HCT116 (cell line): ENCODE results near the gene AKR7A2. TPM values are rescaled to one million over a fixed set of nuclear protein-coding genes. Genes with fewer than 3 reads are reported as not detected.

Source experiments
- ATAC-seq: fragments of 200-7000 bp; cut with Tn5 transposase; 2 replicates; pipeline ENCODE4 v1.9.1; 2020; ENCODE audit warnings: mild to moderate bottlenecking, moderate library complexity
- BruUV-seq: library from RNA; stranded (reverse); fragments of 400-500 nt; replicated peaks from 2 replicates; lab custom pipeline; 2021; lab: Mats Ljungman, UMichigan
- CTCF ChIA-PET: fragments of 300-600 bp; sonication (Branson Sonifier 250); formaldehyde crosslinking; loops from one replicate; lab custom pipeline; 2021; ENCODE audit warnings: antibody characterized with exemption; lab: Charles Lee
- POLR2A ChIA-PET: fragments of 300-600, 350-600 bp; sonication (Branson Sonifier 250); formaldehyde crosslinking; loops from one replicate; lab custom pipeline; 2021; ENCODE audit warnings: antibody characterized with exemption; lab: Charles Lee
- RAD21 ChIA-PET, 2 experiments: fragments of 300-600 bp; sonication (Branson Sonifier 250); formaldehyde crosslinking; loops; one replicate each; lab custom pipeline; 2023; ENCODE audit warnings: low total read pairs in 2 of 2; ENCODE audit not compliant: uncharacterized antibody in 2 of 2, unreplicated experiment in 2 of 2, low non-redundant PET in 1 of 2; lab: Charles Lee
- DNase-seq: peaks from one replicate; pipeline ENCODE4 v3.0.0-alpha.2; 2010; ENCODE audit warnings: low read depth, low spot score
- H2AFZ ChIP-seq: fragments of 200-600 bp; shearing (Covaris generic), sonication (generic); 2 replicates; pipeline ENCODE4 v1.6.1; 2017; ENCODE audit warnings: low read depth, mixed run types, mixed read lengths, antibody characterized with exemption, low read length; ENCODE audit not compliant: poor library complexity, severe bottlenecking
- H3K27ac ChIP-seq: 2 replicates; pipeline ENCODE4 v1.5.1; 2012; ENCODE audit warnings: low read depth, low read length
- H3K27me3 ChIP-seq: fragments of 200-600 bp; sonication (generic); 2 replicates; pipeline ENCODE4 v1.6.1; 2016; ENCODE audit warnings: mixed run types, low read length, mixed read lengths; ENCODE audit not compliant: insufficient read depth
- H3K36me3 ChIP-seq, 2 experiments: fragments of 200-500 bp in 1 of 2; fragments of 200-600 bp in 1 of 2; sonication (Bioruptor generic) in 1 of 2; sonication (generic) in 1 of 2; 2 replicates each; pipeline versions ENCODE4 v1.5.1 to v1.6.1; 2014 to 2016; ENCODE audit warnings: low read length in 2 of 2, inconsistent platforms in 1 of 2, mixed read lengths in 1 of 2, mixed run types in 1 of 2; ENCODE audit not compliant: insufficient read depth in 2 of 2, control insufficient read depth in 1 of 2
- H3K4me1 ChIP-seq, 2 experiments: fragments of 200-600 bp in 1 of 2; sonication (generic) in 1 of 2; 2 replicates each; pipeline versions ENCODE4 v1.5.1 to v1.6.1; 2012 to 2017; ENCODE audit warnings: low read length in 2 of 2, inconsistent platforms in 1 of 2, mild to moderate bottlenecking in 1 of 2, mixed read lengths in 1 of 2, mixed run types in 1 of 2, moderate library complexity in 1 of 2; ENCODE audit not compliant: insufficient read depth in 2 of 2, control insufficient read depth in 1 of 2
- H3K4me2 ChIP-seq: fragments of 200-600 bp; sonication (generic); 2 replicates; pipeline ENCODE4 v1.6.1; 2017; ENCODE audit warnings: mixed run types, low read length, mixed read lengths
- H3K4me3 ChIP-seq, 2 experiments: fragments of 200-600 bp in 1 of 2; sonication (generic) in 1 of 2; replicated peaks in 1 of 2; 2 replicates each; pipeline ENCODE4 v1.5.1; 2011 to 2016; ENCODE audit warnings: low read length in 2 of 2, control low read depth in 1 of 2, low read depth in 1 of 2, mild to moderate bottlenecking in 1 of 2, mixed read lengths in 1 of 2, mixed run types in 1 of 2
- H3K79me2 ChIP-seq: fragments of 200-600 bp; sonication (generic); 2 replicates; pipeline ENCODE4 v1.6.1; 2017; ENCODE audit warnings: mild to moderate bottlenecking, mixed run types, low read length, moderate library complexity, mixed read lengths; ENCODE audit not compliant: insufficient read depth
- H3K9ac ChIP-seq: fragments of 200-600 bp; sonication (generic); 2 replicates; pipeline ENCODE4 v1.6.1; 2016; ENCODE audit warnings: low read length, mixed read lengths
- H3K9me2 ChIP-seq: fragments of 200-600 bp; sonication (generic), shearing (Covaris generic); 2 replicates; pipeline ENCODE4 v1.6.1; 2017; ENCODE audit warnings: mixed run types, mild to moderate bottlenecking, moderate library complexity; ENCODE audit not compliant: insufficient read depth
- H3K9me3 ChIP-seq, 2 experiments: fragments of 200-500 bp in 1 of 2; fragments of 200-600 bp in 1 of 2; sonication (Bioruptor generic) in 1 of 2; sonication (generic) in 1 of 2; 2 replicates each; pipeline ENCODE4 v1.6.1; 2014 to 2017; ENCODE audit warnings: low read length in 2 of 2, mixed read lengths in 2 of 2, inconsistent platforms in 1 of 2, low read depth in 1 of 2, mild to moderate bottlenecking in 1 of 2, mixed run types in 1 of 2, moderate library complexity in 1 of 2; ENCODE audit not compliant: control insufficient read depth in 1 of 2, insufficient read depth in 1 of 2
- H4K20me1 ChIP-seq: fragments of 200-600 bp; sonication (generic), shearing (Covaris generic); 2 replicates; pipeline ENCODE4 v1.6.1; 2017; ENCODE audit warnings: mixed run types, mild to moderate bottlenecking, moderate library complexity; ENCODE audit not compliant: insufficient read depth
- JUND ChIP-seq: IDR thresholded peaks from 2 replicates; pipeline ENCODE4 v1.6.1; 2012
- POLR2AphosphoS5 ChIP-seq: IDR thresholded peaks from 2 replicates; pipeline ENCODE4 v1.6.1; 2011; ENCODE audit warnings: mild to moderate bottlenecking, low read depth, low read length, moderate library complexity
- ZNF274 ChIP-seq: fragments of 200-500 bp; sonication (Bioruptor generic); IDR thresholded peaks from 2 replicates; pipeline ENCODE4 v1.6.1; 2014; ENCODE audit warnings: mild to moderate bottlenecking, low read depth, low read length, inconsistent platforms
- intact Hi-C: fragments of 100-400 bp; cut with micrococcal nuclease; formaldehyde crosslinking; loops from 2 replicates; pipeline ENCODE4 v1.10.0; 2022
- total RNA-seq: library from RNA; stranded (reverse); gene quantifications from one replicate; pipeline ENCODE4 v1.2.1, GENCODE V29; 2021; ENCODE audit not compliant: unreplicated experiment

Gene AKR7A2
- total RNA-seq, 1 experiment from 2014 or later: 90.8 TPM

- no peaks in the 10 kb centered on the region for H3K27me3 ChIP-seq
- no peaks in the 10 kb centered on the region for H4K20me1 ChIP-seq
- no peaks in the 10 kb centered on the region for H3K9me2 ChIP-seq
- H2AFZ ChIP-seq: no peak overlapping the region
- H3K4me1 ChIP-seq: no peaks in the 10 kb centered on the region
- DNase-seq: no peak
- TF ChIP-seq ZNF274: no peak
- TF ChIP-seq POLR2AphosphoS5: no peak
- TF ChIP-seq, all 23 proteins: peak for 0
- POLR2A ChIA-PET: no interaction called here
- Histone ChIP-seq H3K27ac (no peak overlapping the region), H3K79me2 (no peaks in the 10 kb centered on the region), H3K4me3 (no peak overlapping the region), H3K9me3 (no peaks in the 10 kb centered on the region), H3K9ac (no peak overlapping the region), H3K36me3 (0 out of 4 replicates have a peak, but pooled peaks cover 0 to 6% of the 10 kb centered on the region in 2 experiments), H3K4me2 (no peak overlapping the region)
- RAD21 ChIA-PET: no interaction called here
- intact Hi-C loops: no loop called here
- BruUV-seq: no TSS peak
- CTCF ChIA-PET: interaction anchor here (0.5 to 1.4 kb wide), 2 partner anchors 43 to 306 kb away, joined by 3 to 6 read pairs; no protein-coding TSS in a partner anchor
- no peak for ATAC-seq
Measured at GRCh38 chr1:19347533-19348172, 35.7 kb upstream of the AKR7A2 start.

DNA sequence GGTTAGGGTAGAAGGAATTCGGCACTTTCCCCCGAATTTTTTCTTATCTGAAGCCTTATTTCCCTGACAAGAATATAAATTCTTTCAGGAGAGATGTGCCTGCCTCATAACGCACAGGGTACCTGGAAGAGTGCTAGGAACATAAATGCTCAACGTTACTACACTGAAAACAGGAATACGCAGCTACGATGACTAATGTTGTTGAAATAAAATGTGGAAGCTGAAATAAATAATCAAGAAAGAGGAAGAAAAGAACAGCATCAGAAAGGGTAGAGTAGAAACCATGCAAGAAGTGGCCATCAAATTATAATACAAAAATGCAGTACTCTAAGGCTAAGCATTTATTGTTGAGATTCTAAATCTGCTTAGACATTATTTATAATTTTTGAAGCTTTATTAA is 34.1 kb upstream of the AKR7A2 start:
- no peak overlapping the region for H3K4me2 ChIP-seq
- H3K4me1 ChIP-seq: peaks cover 3 to 8% of the 10 kb centered on the region in 2 experiments; a peak in 3 of 4 replicates
- no peak overlapping the region for H3K9ac ChIP-seq
- H3K27ac ChIP-seq: no peak overlapping the region
- POLR2A ChIA-PET: no interaction called here
- DNase-seq: no peak
- intact Hi-C loops: no loop called here
- H3K9me3 ChIP-seq: no peaks in the 10 kb centered on the region
- no peaks in the 10 kb centered on the region for H3K27me3 ChIP-seq
- CTCF ChIA-PET: interaction anchor here (1.4 to 1.6 kb wide), 2 partner anchors 236 to 305 kb away, joined by 4 to 5 read pairs; no protein-coding TSS in a partner anchor
- H3K36me3 ChIP-seq: peaks cover 0 to 6% of the 10 kb centered on the region in 2 experiments; a peak in 1 of 4 replicates
- no peak overlapping the region for H2AFZ ChIP-seq
- TF ChIP-seq JUND: no peak
- H3K4me3 ChIP-seq: no peak overlapping the region
- H3K9me2 ChIP-seq: no peaks in the 10 kb centered on the region
- no peaks in the 10 kb centered on the region for H3K79me2 ChIP-seq
- BruUV-seq: no TSS peak
- ATAC-seq: no peak
- H4K20me1 ChIP-seq: no peaks in the 10 kb centered on the region
- RAD21 ChIA-PET: no interaction called here
